ENCODE measurements around the gene ARL16. TPM values are rescaled to one million over a fixed set of nuclear protein-coding genes. Genes with fewer than 3 reads are reported as not detected.
A peak's percentile ranks its signal among the peaks of the same experiment; 100 is the strongest.

Gene ARL16
- total and polyA plus RNA-seq, 2 of the 4 experiments (the other 2 are of a cell fraction) = 51.1 to 77.9 TPM

DNA sequence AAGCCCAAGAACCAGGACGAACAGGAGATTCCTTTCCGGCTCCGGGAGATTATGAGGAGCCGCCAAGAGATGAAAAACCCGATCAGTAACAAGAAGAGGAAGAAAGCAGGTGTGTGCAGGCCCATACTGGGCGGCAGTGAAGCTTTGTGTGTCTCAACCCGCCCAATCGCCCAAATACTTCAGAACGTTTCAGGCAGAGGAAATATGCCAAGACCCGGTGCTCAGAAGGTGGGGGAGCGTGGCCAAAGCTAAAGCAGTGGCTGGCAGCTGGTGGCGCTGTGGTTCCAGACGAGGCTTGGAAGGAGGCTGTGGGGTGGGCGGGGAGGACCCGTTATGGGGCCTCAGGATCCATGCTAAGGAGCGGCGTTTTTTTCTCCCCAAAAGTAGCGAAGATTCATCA is 15.8 kb downstream of the ARL16 start:
- POLR2A ChIA-PET (ENCODE audit: unreplicated experiment) = no interaction called here
- Histone ChIP-seq H4K8ac (ENCODE audit: low read depth in 2 of 2, low read length in 2 of 2) (no peak overlapping the region; a peak in 1 of 4 replicates), H3K18ac (ENCODE audit: low read depth, low read length) (no peak overlapping the region), H2BK15ac (ENCODE audit: low read depth, low read length) (no peak overlapping the region; the same call in 2 of the 3 replicates), H2AFZ (replicated peaks; ENCODE audit: low read length, poor library complexity) (no peak overlapping the region), H3K9ac (ENCODE audit: low read depth, low read length) (no peak overlapping the region), H2BK5ac (ENCODE audit: low read depth, low read length, poor library complexity, severe bottlenecking) (no peak overlapping the region), H3K4me2 (ENCODE audit: low read depth, low read length) (no peak overlapping the region), H3K9me1 (ENCODE audit: insufficient read depth, low read length) (peaks cover 16% of the 10 kb centered on the region), H3K23ac (ENCODE audit: low read depth, low read length) (no peak overlapping the region), H3K36me3 (ENCODE audit: control insufficient read depth, insufficient read depth, low read length) (peaks cover 42% of the 10 kb centered on the region), H3K27me3 (ENCODE audit: control insufficient read depth, insufficient read depth, low read length) (no peaks in the 10 kb centered on the region), H3K14ac (replicated peaks; ENCODE audit: low read depth, low read length) (no peak overlapping the region), H2AK9ac (replicated peaks; ENCODE audit: low read depth, low read length, poor library complexity) (peak overlapping the region; percentile 66), H3K4me3 (ENCODE audit: insufficient read depth, low read depth, low read length) (no peak overlapping the region), H2AK5ac (ENCODE audit: low read depth, low read length) (no peak overlapping the region), H4K91ac (ENCODE audit: insufficient read depth, low read depth, low read length) (no peak overlapping the region), H4K20me1 (ENCODE audit: insufficient read depth, low read length) (peaks cover 8% of the 10 kb centered on the region; the same call in 1 of the 2 replicates), H3K4me1 (ENCODE audit: control insufficient read depth, insufficient read depth, low read length) (peaks cover 10% of the 10 kb centered on the region), H2BK20ac (ENCODE audit: low read depth, low read length) (no peak overlapping the region), H3K9me3 (ENCODE audit: control insufficient read depth, insufficient read depth, low read length) (no peaks in the 10 kb centered on the region), H3K27ac (ENCODE audit: insufficient read depth, low read length) (no peak overlapping the region), H4K5ac (ENCODE audit: low read depth, low read length) (no peak overlapping the region), H2BK120ac (ENCODE audit: low read depth, low read length) (no peak overlapping the region), H3K4ac (ENCODE audit: low read depth, low read length) (0 out of 2 replicates have a peak overlapping the region, but pooled peaks have one; percentile 35), H3K79me1 (ENCODE audit: low read depth in 1 of 2, low read length in 2 of 2) (peaks cover 29 to 62% of the 10 kb centered on the region in 2 experiments), H3K56ac (ENCODE audit: extremely low read depth, insufficient read depth, low read length) (no peak overlapping the region)
- intact Hi-C loops (cut with micrococcal nuclease) = no loop called here
- dilution Hi-C loops (cut with HindIII; ENCODE audit: low sequenced_read_pairs, unreplicated experiment) = no loop called here
- in situ Hi-C loops (cut with MboI; ENCODE audit: low sequenced_read_pairs) = no loop called here
- WGBS, 2 experiments (ENCODE audit: extremely low coverage in 2 of 2, insufficient read length in 1 of 2) = 95% methylated on average over 11 of the region's 18 CpGs; no CpG with 5 or more reads in 1 of the 2 experiments
- TF ChIP-seq RAD21 (IDR thresholded peaks at IDR 0.05; ENCODE audit: low read length) = no peak
- TF ChIP-seq FOS (IDR thresholded peaks at IDR 0.05; ENCODE audit: low read depth, low read length) = no peak
- no peak for TF ChIP-seq CEBPB (IDR thresholded peaks at IDR 0.05; ENCODE audit: low read depth, low read length)
- TF ChIP-seq MAZ (IDR thresholded peaks at IDR 0.05; ENCODE audit: borderline replicate concordance, low read depth, low read length) = no peak
- TF ChIP-seq USF2 (IDR thresholded peaks at IDR 0.05; ENCODE audit: low read depth, low read length) = no peak
- no peak for TF ChIP-seq MAFK (IDR thresholded peaks at IDR 0.05; ENCODE audit: low read depth, low read length)
- TF ChIP-seq MXI1 (IDR thresholded peaks at IDR 0.05; ENCODE audit: borderline replicate concordance, low read depth, low read length) = no peak
- TF ChIP-seq NFE2L2 (IDR thresholded peaks at IDR 0.05; ENCODE audit: low read depth, low read length) = no peak
- TF ChIP-seq SMC3 (IDR thresholded peaks at IDR 0.05; ENCODE audit: low read depth, low read length) = no peak
- no peak for TF ChIP-seq CTCF (conservative IDR thresholded peaks at IDR 0.05; ENCODE audit: low read depth, low read length)
- TF ChIP-seq, protein P1, sequence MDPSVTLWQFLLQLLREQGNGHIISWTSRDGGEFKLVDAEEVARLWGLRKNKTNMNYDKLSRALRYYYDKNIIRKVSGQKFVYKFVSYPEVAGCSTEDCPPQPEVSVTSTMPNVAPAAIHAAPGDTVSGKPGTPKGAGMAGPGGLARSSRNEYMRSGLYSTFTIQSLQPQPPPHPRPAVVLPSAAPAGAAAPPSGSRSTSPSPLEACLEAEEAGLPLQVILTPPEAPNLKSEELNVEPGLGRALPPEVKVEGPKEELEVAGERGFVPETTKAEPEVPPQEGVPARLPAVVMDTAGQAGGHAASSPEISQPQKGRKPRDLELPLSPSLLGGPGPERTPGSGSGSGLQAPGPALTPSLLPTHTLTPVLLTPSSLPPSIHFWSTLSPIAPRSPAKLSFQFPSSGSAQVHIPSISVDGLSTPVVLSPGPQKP (IDR thresholded peaks at IDR 0.05; ENCODE audit: borderline replicate concordance, low read depth, low read length) = no peak
- TF ChIP-seq RCOR1 (IDR thresholded peaks at IDR 0.05; ENCODE audit: insufficient replicate concordance, low read length) = no peak
- TF ChIP-seq RFX5 (IDR thresholded peaks at IDR 0.05; ENCODE audit: low read depth, low read length) = no peak
- no peak for TF ChIP-seq POLR2A (IDR thresholded peaks at IDR 0.05; ENCODE audit: low read depth, low read length)
- no TSS peak for BruUV-seq (replicated peaks)
- DNase-seq (no peak), ATAC-seq (ENCODE audit: low read depth) (no peak)
- CTCF ChIA-PET = no interaction called here

All from IMR-90 (cell line).